HEK293 (cell line): ENCODE results near the gene LDLRAD3.

Experiments
- CTCF ChIP-seq: fragments of 450-650 bp; formaldehyde crosslinking; IDR thresholded peaks from 2 replicates; pipeline ENCODE4 v1.5.1; 2016; ENCODE audit warnings: missing biosample characterization, missing genetic modification characterization
- GLI4 ChIP-seq: fragments of 450-650 bp; formaldehyde crosslinking; IDR thresholded peaks from 2 replicates; pipeline ENCODE4 v1.5.1; 2016; ENCODE audit warnings: missing biosample characterization, missing genetic modification characterization
- OSR2 ChIP-seq: fragments of 450-650 bp; formaldehyde crosslinking; IDR thresholded peaks from 2 replicates; pipeline ENCODE4 v1.5.1; 2016; ENCODE audit warnings: missing biosample characterization, missing genetic modification characterization
- ZBTB21 ChIP-seq: fragments of 450-650 bp; formaldehyde crosslinking; IDR thresholded peaks from 2 replicates; pipeline ENCODE4 v1.5.1; 2017; ENCODE audit warnings: missing biosample characterization, missing genetic modification characterization

- no peak for TF ChIP-seq ZBTB21 (tag by site-specific recombination)
- TF ChIP-seq OSR2 (tag by site-specific recombination) = no peak
- no peak for TF ChIP-seq CTCF (tag by site-specific recombination)
- no peak for TF ChIP-seq GLI4
These were observed 266.7 kb downstream of the LDLRAD3 start for GRCh38 chr11:36210529-36210928.
